Upper lobe of left lung (tissue), 4 donors: Measurements from ENCODE around the gene BANP.

ENCODE experiments used
- CTCF ChIP-seq, 6 experiments: fragments of 450-650 bp in 4 of 6; fragments of 200-600 bp in 2 of 6; sonication (generic) in 2 of 6; IDR thresholded peaks; one replicate each; pipeline ENCODE4 v1.5.1; 2016 to 2019; ENCODE audit warnings: antibody characterized with exemption in 6 of 6
- POLR2A ChIP-seq, 4 donors: fragments of 450-650 bp; IDR thresholded peaks; one replicate each; pipeline ENCODE4 v1.5.1; 2016 to 2017; ENCODE audit warnings: antibody characterized with exemption in 4 of 4, mild to moderate bottlenecking in 2 of 4

GRCh38 chr16:88076211-88076931 lies 125.1 kb downstream of the BANP start:
- TF ChIP-seq CTCF (IDR thresholded peaks at IDR 0.05): no peak
- no peak for TF ChIP-seq POLR2A (IDR thresholded peaks at IDR 0.05)
